Transverse colon (tissue), 4 donors: Measurements from ENCODE around the gene ITGA11. TPM values are rescaled to one million over a fixed set of nuclear protein-coding genes. Genes with fewer than 3 reads are reported as not detected.
A peak's percentile ranks its signal among the peaks of the same experiment; 100 is the strongest.

Experiments used
- DNase-seq: peaks from one replicate; pipeline ENCODE4 v3.0.0-alpha.2; 2019
- H3K27ac ChIP-seq, 4 donors: fragments of 200-600 bp; sonication (generic); 2 replicates each; pipeline ENCODE4 v1.5.1; 2016 to 2018; ENCODE audit warnings: inconsistent platforms in 4 of 4
- H3K27me3 ChIP-seq: fragments of 200-600 bp; sonication (generic); 2 replicates; pipeline ENCODE4 v1.5.1; 2017; ENCODE audit warnings: inconsistent platforms
- H3K36me3 ChIP-seq, 4 donors: fragments of 200-600 bp; sonication (generic); 2 replicates each; pipeline ENCODE4 v1.5.1; 2017 to 2019; ENCODE audit warnings: inconsistent platforms in 4 of 4
- H3K4me1 ChIP-seq, 4 donors: fragments of 200-600 bp; sonication (generic); 2 replicates each; pipeline ENCODE4 v1.5.1; 2017 to 2020; ENCODE audit warnings: inconsistent platforms in 4 of 4
- H3K4me3 ChIP-seq, 4 donors: fragments of 200-600 bp; sonication (generic); 1 replicate in 1 of 4; 2 replicates in 3 of 4; pipeline versions ENCODE4 v1.5.1 to v1.6.1; 2017 to 2019; ENCODE audit warnings: inconsistent platforms in 4 of 4
- H3K9me3 ChIP-seq, 2 donors: fragments of 200-600 bp; sonication (generic); 2 replicates each; pipeline ENCODE4 v1.5.1; 2017 to 2019; ENCODE audit warnings: inconsistent platforms in 2 of 2
- CTCF ChIP-seq, 5 experiments: fragments of 200-600 bp in 3 of 5; fragments of 450-650 bp in 2 of 5; sonication (generic) in 3 of 5; IDR thresholded peaks; 1 replicate in 2 of 5; 2 replicates in 3 of 5; pipeline ENCODE4 v1.5.1; 2016 to 2017; ENCODE audit warnings: antibody characterized with exemption in 5 of 5, inconsistent platforms in 3 of 5, mild to moderate bottlenecking in 2 of 5, moderate library complexity in 1 of 5
- EP300 ChIP-seq: sonication (generic); formaldehyde crosslinking; IDR thresholded peaks from one replicate; pipeline ENCODE4 v1.6.1; 2017; ENCODE audit warnings: antibody characterized with exemption, low read depth
- POLR2A ChIP-seq: fragments of 450-650 bp; IDR thresholded peaks from one replicate; pipeline ENCODE4 v1.6.1; 2016; ENCODE audit warnings: antibody characterized with exemption, mild to moderate bottlenecking, moderate library complexity
- POLR2AphosphoS5 ChIP-seq, 3 donors: sonication (generic); formaldehyde crosslinking; IDR thresholded peaks; one replicate each; pipeline ENCODE4 v1.6.1; 2016; ENCODE audit warnings: antibody characterized with exemption in 3 of 3
- WGBS, 2 donors: methylation state at CpG; one replicate each; pipeline ENCODE4 v1.1.5; 2018; ENCODE audit warnings: low coverage in 1 of 2; 5-methylcytosine and 5-hydroxymethylcytosine counted together
- in situ Hi-C, 4 donors: fragments of 200-750 bp; cut with MboI; loops; one replicate each; pipeline versions ENCODE4 v1.15.0 to v1.15.1; 2017; ENCODE audit warnings: low sequenced_read_pairs in 3 of 4, low pct_ligation_motif_present in 1 of 4, low pct_unique_long_range_greater_than_20kb in 1 of 4
- intact Hi-C: fragments of 100-400 bp; cut with DNase I; formaldehyde crosslinking; loops from one replicate; pipeline ENCODE4 v1.15.1; 2023; ENCODE audit warnings: low total_unique reads
- total RNA-seq, 4 donors: library from RNA; depleted of rRNA; stranded (reverse); fragments of >200 nt; gene quantifications; one replicate each; pipeline ENCODE4 v1.1.0, GENCODE V29; 2016

The ITGA11 gene
- total RNA-seq, 4 donors from 2014 or later = 0.37 to 3.2 (median 1.1) TPM

- Histone ChIP-seq H3K4me1 (peaks cover 10 to 39% (median 22%) of the 10 kb centered on the region in 4 donors), H3K27me3 (no peaks in the 10 kb centered on the region), H3K36me3 (no peaks in the 10 kb centered on the region), H3K27ac (peak overlapping the region in 3 of 4 donors; percentile 44 to 65 (median 65)), H3K9me3 (no peaks in the 10 kb centered on the region), H3K4me3 (no peak overlapping the region)
- 47 to 50% methylated on average over 2 of the region's 2 CpGs for WGBS, 2 donors
- intact Hi-C loops = no loop called here
- no peak for TF ChIP-seq POLR2AphosphoS5 (IDR thresholded peaks at IDR 0.05)
- TF ChIP-seq POLR2A = no peak
- no peak for TF ChIP-seq CTCF (IDR thresholded peaks at IDR 0.05)
- no peak for TF ChIP-seq EP300
- in situ Hi-C loops = no loop called here
- no peak for DNase-seq
Observed at GRCh38 chr15:68417897-68418296, 14.1 kb downstream of the ITGA11 start.

GRCh38 chr15:68417051-68417450, 14.9 kb downstream of the ITGA11 start:
- intact Hi-C loops (no loop called here), in situ Hi-C loops (no loop called here)
- 95% methylated on average over 3 of the region's 3 CpGs; no CpG with 5 or more reads in 1 of the 2 donors for WGBS, 2 donors
- Histone ChIP-seq H3K4me3 (no peak overlapping the region), H3K36me3 (no peaks in the 10 kb centered on the region), H3K9me3 (no peaks in the 10 kb centered on the region), H3K27ac (no peak overlapping the region), H3K4me1 (peaks cover 10 to 38% (median 22%) of the 10 kb centered on the region in 4 donors), H3K27me3 (no peaks in the 10 kb centered on the region)
- no peak for TF ChIP-seq POLR2AphosphoS5 (IDR thresholded peaks at IDR 0.05)
- TF ChIP-seq POLR2A = no peak
- no peak for TF ChIP-seq EP300
- TF ChIP-seq CTCF (IDR thresholded peaks at IDR 0.05) = no peak
- no peak for DNase-seq

GRCh38 chr15:68416158-68416535, 15.8 kb downstream of the ITGA11 start:
- TF ChIP-seq CTCF (IDR thresholded peaks at IDR 0.05) (no peak), POLR2A (no peak), POLR2AphosphoS5 (IDR thresholded peaks at IDR 0.05) (no peak), EP300 (no peak)
- H3K36me3 ChIP-seq = no peaks in the 10 kb centered on the region
- WGBS, 2 donors = 83 to 94% methylated on average over 4 of the region's 4 CpGs
- intact Hi-C loops = no loop called here
- H3K9me3 ChIP-seq = no peaks in the 10 kb centered on the region
- no peak overlapping the region for H3K4me3 ChIP-seq
- H3K4me1 ChIP-seq = peaks cover 9 to 30% (median 19%) of the 10 kb centered on the region in 4 donors
- H3K27ac ChIP-seq = no peak overlapping the region
- no peaks in the 10 kb centered on the region for H3K27me3 ChIP-seq
- in situ Hi-C loops = no loop called here
- DNase-seq = no peak

- in situ Hi-C loops = no loop called here
- no peak for DNase-seq
- no peak overlapping the region for H3K27ac ChIP-seq
Observed at GRCh38 chr15:68415501-68416157, 16.3 kb downstream of the ITGA11 start.

More at GRCh38 chr15:68415501-68416157, 16.3 kb downstream of the ITGA11 start:
- no peaks in the 10 kb centered on the region for H3K27me3 ChIP-seq
- H3K36me3 ChIP-seq = no peaks in the 10 kb centered on the region
- intact Hi-C loops = no loop called here
- 60% methylated on average over 6 of the region's 6 CpGs; no CpG with 5 or more reads in 1 of the 2 donors for WGBS, 2 donors
- no peaks in the 10 kb centered on the region for H3K9me3 ChIP-seq
- peaks cover 9 to 28% (median 18%) of the 10 kb centered on the region in 4 donors for H3K4me1 ChIP-seq
- H3K4me3 ChIP-seq = no peak overlapping the region
- no peak for TF ChIP-seq EP300
- no peak for TF ChIP-seq POLR2AphosphoS5 (IDR thresholded peaks at IDR 0.05)
- no peak for TF ChIP-seq CTCF (IDR thresholded peaks at IDR 0.05)
- no peak for TF ChIP-seq POLR2A
